Neuronal stem cell (in vitro differentiated cells): ENCODE data around the gene PLA2G2E.

Source experiments
- DNase-seq: peaks from one replicate; pipeline ENCODE4 v3.0.0-alpha.2; 2013; ENCODE audit warnings: low spot score
- H2AFZ ChIP-seq: one replicate; pipeline ENCODE4 v1.6.1; 2013; ENCODE audit warnings: mild to moderate bottlenecking, low read length, inconsistent platforms
- H2AK5ac ChIP-seq: 2 replicates; pipeline ENCODE4 v1.6.1; 2013; ENCODE audit warnings: low read depth, mild to moderate bottlenecking, inconsistent platforms, low read length, moderate library complexity, mixed read lengths
- H2BK120ac ChIP-seq: 2 replicates; pipeline ENCODE4 v1.6.1; 2013; ENCODE audit warnings: low read depth, mild to moderate bottlenecking, inconsistent platforms, low read length, moderate library complexity, mixed read lengths
- H2BK12ac ChIP-seq: one replicate; pipeline ENCODE4 v1.6.1; 2013; ENCODE audit warnings: low read length, inconsistent platforms
- H2BK15ac ChIP-seq: 2 replicates; pipeline ENCODE4 v1.6.1; 2013; ENCODE audit warnings: mild to moderate bottlenecking, low read length, inconsistent platforms, mixed read lengths
- H2BK5ac ChIP-seq: one replicate; pipeline ENCODE4 v1.6.1; 2013; ENCODE audit warnings: inconsistent platforms, mild to moderate bottlenecking, low read length, moderate library complexity
- H3K14ac ChIP-seq: one replicate; pipeline ENCODE4 v1.6.1; 2013; ENCODE audit warnings: low read length, inconsistent platforms
- H3K18ac ChIP-seq: 2 replicates; pipeline ENCODE4 v1.6.1; 2013; ENCODE audit warnings: low read length, inconsistent platforms
- H3K23ac ChIP-seq: 2 replicates; pipeline ENCODE4 v1.6.1; 2013; ENCODE audit warnings: low read depth, mild to moderate bottlenecking, mixed read lengths, low read length, inconsistent platforms; ENCODE audit not compliant: poor library complexity
- H3K27ac ChIP-seq: replicated peaks from 3 replicates; pipeline ENCODE4 v1.5.1; 2013; ENCODE audit warnings: low read length, inconsistent platforms
- H3K27me3 ChIP-seq, 3 experiments: 2 replicates each; pipeline ENCODE4 v1.6.1; 2013; ENCODE audit warnings: low read length in 3 of 3, mild to moderate bottlenecking in 2 of 3, inconsistent platforms in 1 of 3, low read depth in 1 of 3, mixed read lengths in 1 of 3, moderate library complexity in 1 of 3; ENCODE audit not compliant: control insufficient read depth in 3 of 3, insufficient read depth in 3 of 3
- H3K36me3 ChIP-seq, 2 donors: replicated peaks in 1 of 2; 2 replicates each; pipeline ENCODE4 v1.6.1; 2013; ENCODE audit warnings: low read length in 2 of 2; ENCODE audit not compliant: control insufficient read depth in 2 of 2, insufficient read depth in 2 of 2
- H3K4ac ChIP-seq: 2 replicates; pipeline ENCODE4 v1.6.1; 2013; ENCODE audit warnings: inconsistent platforms, mild to moderate bottlenecking, low read length, moderate library complexity
- H3K4me1 ChIP-seq, 2 donors: 1 replicate in 1 of 2; 2 replicates in 1 of 2; pipeline ENCODE4 v1.6.1; 2013; ENCODE audit warnings: low read length in 2 of 2, low read depth in 1 of 2; ENCODE audit not compliant: control insufficient read depth in 2 of 2, insufficient read depth in 1 of 2
- H3K4me2 ChIP-seq: one replicate; pipeline ENCODE4 v1.6.1; 2013; ENCODE audit warnings: mild to moderate bottlenecking, low read length, inconsistent platforms; ENCODE audit not compliant: insufficient read depth, poor library complexity, severe bottlenecking
- H3K4me3 ChIP-seq, 2 donors: 2 replicates each; pipeline ENCODE4 v1.5.1; 2013; ENCODE audit warnings: low read length in 2 of 2, mild to moderate bottlenecking in 2 of 2, inconsistent platforms in 1 of 2, moderate library complexity in 1 of 2
- H3K79me1 ChIP-seq: one replicate; pipeline ENCODE4 v1.6.1; 2013; ENCODE audit warnings: low read depth, mild to moderate bottlenecking, inconsistent platforms, low read length, moderate library complexity
- H3K9ac ChIP-seq: one replicate; pipeline ENCODE4 v1.6.1; 2013; ENCODE audit warnings: mild to moderate bottlenecking, low read depth, low read length, inconsistent platforms; ENCODE audit not compliant: poor library complexity
- H3K9me3 ChIP-seq, 2 donors: replicated peaks in 1 of 2; 2 replicates each; pipeline versions ENCODE3 to v1.6.1; 2013; ENCODE audit warnings: low read length in 2 of 2, mild to moderate bottlenecking in 2 of 2, inconsistent platforms in 1 of 2, low read depth in 1 of 2, mixed read lengths in 1 of 2, moderate library complexity in 1 of 2; ENCODE audit not compliant: control insufficient read depth in 2 of 2, insufficient read depth in 1 of 2
- H4K8ac ChIP-seq: one replicate; pipeline ENCODE4 v1.6.1; 2013; ENCODE audit warnings: low read depth, mild to moderate bottlenecking, inconsistent platforms, low read length, moderate library complexity
- H4K91ac ChIP-seq: one replicate; pipeline ENCODE4 v1.6.1; 2013; ENCODE audit warnings: low read length, low read depth, mild to moderate bottlenecking, inconsistent platforms; ENCODE audit not compliant: poor library complexity
- WGBS, 2 donors: extraction: QIAGEN DNeasy Blood & Tissue Kit; methylation state at CpG; one replicate each; pipeline ENCODE4 v1.1.7; 2013; ENCODE audit warnings: missing lambda C conversion rate in 2 of 2, mixed read lengths in 1 of 2; ENCODE audit not compliant: insufficient read length in 2 of 2, insufficient replicate concordance in 1 of 2; ENCODE audit errors: extremely low coverage in 2 of 2; 5-methylcytosine and 5-hydroxymethylcytosine counted together

PLA2G2E gene

GRCh38 chr1:19964542-19964941, 41.1 kb upstream of the PLA2G2E start:
- Histone ChIP-seq H3K79me1 (no peaks in the 10 kb centered on the region), H3K18ac (no peak overlapping the region), H3K9ac (no peak overlapping the region), H3K27me3 (peaks cover 0 to 7% (median 0%) of the 10 kb centered on the region in 3 experiments), H2AK5ac (no peak overlapping the region), H3K9me3 (peaks cover 0 to 2% of the 10 kb centered on the region in 2 donors), H3K4me3 (no peak overlapping the region), H2BK12ac (no peak overlapping the region), H3K14ac (no peak overlapping the region), H3K27ac (no peak overlapping the region), H4K8ac (no peak overlapping the region), H4K91ac (no peak overlapping the region), H3K4me2 (no peak overlapping the region), H3K23ac (no peak overlapping the region), H2AFZ (no peak overlapping the region), H3K4ac (no peak overlapping the region), H2BK5ac (no peak overlapping the region), H2BK120ac (no peak overlapping the region), H3K36me3 (no peaks in the 10 kb centered on the region), H3K4me1 (no peaks in the 10 kb centered on the region), H2BK15ac (no peak overlapping the region)
- no CpG with 5 or more reads among the region's 2 CpGs for WGBS, 2 donors
- DNase-seq = no peak

- Histone ChIP-seq H3K4me1 (no peaks in the 10 kb centered on the region), H4K91ac (no peak overlapping the region), H3K9me3 (peaks cover 0 to 2% of the 10 kb centered on the region in 2 donors), H2AFZ (no peak overlapping the region), H4K8ac (no peak overlapping the region), H2BK15ac (no peak overlapping the region), H3K18ac (no peak overlapping the region), H3K9ac (no peak overlapping the region), H2BK5ac (no peak overlapping the region), H3K27ac (no peak overlapping the region), H2BK120ac (no peak overlapping the region), H3K27me3 (peaks cover 0 to 7% (median 0%) of the 10 kb centered on the region in 3 experiments), H3K4me2 (no peak overlapping the region), H2BK12ac (no peak overlapping the region), H3K4ac (no peak overlapping the region), H3K23ac (no peak overlapping the region), H3K36me3 (no peaks in the 10 kb centered on the region), H3K14ac (no peak overlapping the region), H3K4me3 (no peak overlapping the region), H2AK5ac (no peak overlapping the region), H3K79me1 (no peaks in the 10 kb centered on the region)
- no CpG with 5 or more reads among the region's 4 CpGs for WGBS, 2 donors
- DNase-seq = no peak
These were observed 40.2 kb upstream of the PLA2G2E start for GRCh38 chr1:19963636-19964035.

GRCh38 chr1:19960591-19960990, 37.2 kb upstream of the PLA2G2E start:
- no peak for DNase-seq
- H3K9ac ChIP-seq = no peak overlapping the region
- no peak overlapping the region for H3K14ac ChIP-seq
- H2BK12ac ChIP-seq = no peak overlapping the region
- peaks cover 0 to 2% of the 10 kb centered on the region in 2 donors for H3K9me3 ChIP-seq
- no peak overlapping the region for H3K27ac ChIP-seq
- H2BK15ac ChIP-seq = no peak overlapping the region
- H3K4ac ChIP-seq = no peak overlapping the region
- no peaks in the 10 kb centered on the region for H3K36me3 ChIP-seq
- no peak overlapping the region for H4K91ac ChIP-seq
- no peak overlapping the region for H2AFZ ChIP-seq
- no peak overlapping the region for H2BK5ac ChIP-seq
- no peak overlapping the region for H3K23ac ChIP-seq
- no peak overlapping the region for H3K18ac ChIP-seq
- no peak overlapping the region for H4K8ac ChIP-seq
- H3K4me3 ChIP-seq = no peak overlapping the region
- no peak overlapping the region for H3K4me2 ChIP-seq
- H3K79me1 ChIP-seq = no peaks in the 10 kb centered on the region
- H3K4me1 ChIP-seq = no peaks in the 10 kb centered on the region
- H2AK5ac ChIP-seq = no peak overlapping the region
- H2BK120ac ChIP-seq = no peak overlapping the region
- WGBS, 2 donors = no CpG with 5 or more reads among the region's 5 CpGs
- H3K27me3 ChIP-seq = peaks cover 0 to 7% (median 0%) of the 10 kb centered on the region in 3 experiments

GRCh38 chr1:19957779-19958178, 34.4 kb upstream of the PLA2G2E start:
- Histone ChIP-seq H2BK12ac (no peak overlapping the region), H3K27me3 (peaks cover 0 to 4% (median 0%) of the 10 kb centered on the region in 3 experiments)

More at GRCh38 chr1:19957779-19958178, 34.4 kb upstream of the PLA2G2E start:
- no peaks in the 10 kb centered on the region for H3K79me1 ChIP-seq
- no peak overlapping the region for H4K8ac ChIP-seq
- H3K14ac ChIP-seq = no peak overlapping the region
- H3K4ac ChIP-seq = no peak overlapping the region
- H2BK120ac ChIP-seq = no peak overlapping the region
- no peak overlapping the region for H3K23ac ChIP-seq
- H3K9ac ChIP-seq = no peak overlapping the region
- H2AFZ ChIP-seq = no peak overlapping the region
- H2BK15ac ChIP-seq = no peak overlapping the region
- H3K9me3 ChIP-seq = peaks cover 0 to 2% of the 10 kb centered on the region in 2 donors
- H2BK5ac ChIP-seq = no peak overlapping the region
- no CpG with 5 or more reads among the region's 4 CpGs for WGBS, 2 donors
- no peak overlapping the region for H3K27ac ChIP-seq
- no peak overlapping the region for H4K91ac ChIP-seq
- no peaks in the 10 kb centered on the region for H3K36me3 ChIP-seq
- H3K18ac ChIP-seq = no peak overlapping the region
- H3K4me2 ChIP-seq = no peak overlapping the region
- DNase-seq = no peak
- H3K4me1 ChIP-seq = peaks cover 0 to 2% of the 10 kb centered on the region in 2 donors
- no peak overlapping the region for H2AK5ac ChIP-seq
- no peak overlapping the region for H3K4me3 ChIP-seq
